ENCODE data around the gene BARD1. TPM values are rescaled to one million over a fixed set of nuclear protein-coding genes. Genes with fewer than 3 reads are reported as not detected.
A peak's percentile ranks its signal among the peaks of the same experiment; 100 is the strongest.
"Not testable (repeated sequence)": the region's sequence is repeated elsewhere in the genome, so short reads cannot be mapped to it uniquely, and the experiment has no call there.

BARD1 gene
- total RNA-seq, 1 donor from 2014 or later: 8.1 TPM

DNA sequence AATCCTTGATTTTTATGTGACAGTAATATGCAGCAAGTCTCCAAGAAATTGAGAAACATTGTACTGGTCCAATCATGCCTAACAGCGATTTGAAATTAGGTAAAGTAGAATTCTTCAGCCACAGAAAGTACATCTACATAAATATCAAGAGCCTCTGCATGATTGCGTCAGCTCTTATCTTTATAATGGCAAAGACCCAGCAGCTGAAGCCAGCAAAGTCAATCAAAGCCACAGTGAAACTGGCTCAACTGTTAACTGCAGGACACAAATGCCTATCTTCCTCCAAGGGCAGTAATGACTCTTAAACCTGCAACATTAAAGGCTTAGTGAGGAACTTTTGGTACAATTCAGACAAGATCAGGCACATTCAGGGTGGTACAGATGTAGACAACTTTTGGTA lies 102.5 kb downstream of the BARD1 start:
- no peak overlapping the region for H3K4me3 ChIP-seq
- no peak for DNase-seq
- H3K27ac ChIP-seq (replicated peaks): no peak overlapping the region
- TF ChIP-seq, protein P1, sequence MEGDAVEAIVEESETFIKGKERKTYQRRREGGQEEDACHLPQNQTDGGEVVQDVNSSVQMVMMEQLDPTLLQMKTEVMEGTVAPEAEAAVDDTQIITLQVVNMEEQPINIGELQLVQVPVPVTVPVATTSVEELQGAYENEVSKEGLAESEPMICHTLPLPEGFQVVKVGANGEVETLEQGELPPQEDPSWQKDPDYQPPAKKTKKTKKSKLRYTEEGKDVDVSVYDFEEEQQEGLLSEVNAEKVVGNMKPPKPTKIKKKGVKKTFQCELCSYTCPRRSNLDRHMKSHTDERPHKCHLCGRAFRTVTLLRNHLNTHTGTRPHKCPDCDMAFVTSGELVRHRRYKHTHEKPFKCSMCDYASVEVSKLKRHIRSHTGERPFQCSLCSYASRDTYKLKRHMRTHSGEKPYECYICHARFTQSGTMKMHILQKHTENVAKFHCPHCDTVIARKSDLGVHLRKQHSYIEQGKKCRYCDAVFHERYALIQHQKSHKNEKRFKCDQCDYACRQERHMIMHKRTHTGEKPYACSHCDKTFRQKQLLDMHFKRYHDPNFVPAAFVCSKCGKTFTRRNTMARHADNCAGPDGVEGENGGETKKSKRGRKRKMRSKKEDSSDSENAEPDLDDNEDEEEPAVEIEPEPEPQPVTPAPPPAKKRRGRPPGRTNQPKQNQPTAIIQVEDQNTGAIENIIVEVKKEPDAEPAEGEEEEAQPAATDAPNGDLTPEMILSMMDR (IDR thresholded peaks at IDR 0.05; ENCODE audit: borderline replicate concordance): no peak
- peaks cover 9% of the 10 kb centered on the region for H3K4me1 ChIP-seq
- H3K36me3 ChIP-seq: no peaks in the 10 kb centered on the region
- H3K9me3 ChIP-seq (replicated peaks): peaks cover 11% of the 10 kb centered on the region
- intact Hi-C loops (cut with micrococcal nuclease): no loop called here
- H3K27me3 ChIP-seq (ENCODE audit: low read depth): no peaks in the 10 kb centered on the region

DNA sequence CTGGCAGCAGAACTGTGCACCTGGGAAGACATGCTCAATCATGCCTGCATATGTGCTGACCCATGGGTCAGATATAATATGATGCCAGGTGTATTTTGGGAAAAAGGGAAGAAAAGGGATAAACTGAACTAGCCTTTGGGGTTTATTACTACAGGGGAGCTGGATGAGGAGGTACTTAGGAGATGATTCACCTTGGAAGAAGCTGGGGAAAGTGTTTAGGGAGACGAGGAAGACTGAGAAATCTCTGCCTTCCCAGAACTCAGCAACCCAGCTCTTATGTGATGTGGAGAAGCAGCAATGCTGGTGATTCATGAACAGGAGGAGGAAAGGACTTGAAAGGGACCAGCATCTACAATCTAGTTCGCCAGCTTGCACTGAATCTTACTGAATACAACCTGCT lies 110.2 kb downstream of the BARD1 start:
- Histone ChIP-seq H3K4me1 (no peaks in the 10 kb centered on the region), H3K4me3 (no peak overlapping the region), H3K36me3 (no peaks in the 10 kb centered on the region), H3K27ac (replicated peaks) (no peak overlapping the region), H3K9me3 (replicated peaks) (peaks cover 24% of the 10 kb centered on the region), H3K27me3 (ENCODE audit: low read depth) (no peaks in the 10 kb centered on the region)
- intact Hi-C loops (cut with micrococcal nuclease): no loop called here
- TF ChIP-seq, protein P1 (IDR thresholded peaks at IDR 0.05; ENCODE audit: borderline replicate concordance): no peak
- no peak for DNase-seq

GRCh38 chr2:214696681-214697080 lies 112.8 kb downstream of the BARD1 start:
- H3K27me3 ChIP-seq (ENCODE audit: low read depth): no peaks in the 10 kb centered on the region
- DNase-seq: no peak
- H3K4me1 ChIP-seq: no peaks in the 10 kb centered on the region
- H3K27ac ChIP-seq (replicated peaks): no peak overlapping the region
- H3K9me3 ChIP-seq (replicated peaks): peaks cover 16% of the 10 kb centered on the region
- TF ChIP-seq, protein P1 (IDR thresholded peaks at IDR 0.05; ENCODE audit: borderline replicate concordance): no peak
- no peaks in the 10 kb centered on the region for H3K36me3 ChIP-seq
- H3K4me3 ChIP-seq: no peak overlapping the region
- intact Hi-C loops (cut with micrococcal nuclease): no loop called here

DNA sequence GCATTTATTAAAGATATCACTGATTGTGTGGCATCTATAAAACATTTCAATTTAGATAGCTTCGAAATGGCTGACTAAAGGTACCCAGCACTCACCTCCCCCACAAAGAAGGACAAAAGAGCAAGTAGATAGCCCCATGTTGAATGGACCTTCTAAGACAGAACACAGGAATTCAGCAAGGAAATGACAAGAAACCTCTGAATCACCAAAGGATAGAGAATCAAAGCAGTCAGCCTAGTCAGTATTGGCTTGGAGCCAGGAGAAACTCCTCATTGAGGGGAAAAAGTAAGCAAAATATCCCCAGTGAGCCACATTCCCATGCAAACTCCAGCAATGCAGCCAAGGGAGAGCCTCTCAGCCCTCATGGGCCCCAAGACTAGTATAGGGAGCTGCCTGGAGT lies 113.7 kb downstream of the BARD1 start:
- Histone ChIP-seq H3K9me3 (replicated peaks) (peaks cover 7% of the 10 kb centered on the region), H3K36me3 (no peaks in the 10 kb centered on the region), H3K27me3 (ENCODE audit: low read depth) (no peaks in the 10 kb centered on the region), H3K4me1 (no peaks in the 10 kb centered on the region), H3K27ac (replicated peaks) (no peak overlapping the region), H3K4me3 (no peak overlapping the region)
- DNase-seq: no peak
- TF ChIP-seq, protein P1 (IDR thresholded peaks at IDR 0.05; ENCODE audit: borderline replicate concordance): no peak
- intact Hi-C loops (cut with micrococcal nuclease): no loop called here

DNA sequence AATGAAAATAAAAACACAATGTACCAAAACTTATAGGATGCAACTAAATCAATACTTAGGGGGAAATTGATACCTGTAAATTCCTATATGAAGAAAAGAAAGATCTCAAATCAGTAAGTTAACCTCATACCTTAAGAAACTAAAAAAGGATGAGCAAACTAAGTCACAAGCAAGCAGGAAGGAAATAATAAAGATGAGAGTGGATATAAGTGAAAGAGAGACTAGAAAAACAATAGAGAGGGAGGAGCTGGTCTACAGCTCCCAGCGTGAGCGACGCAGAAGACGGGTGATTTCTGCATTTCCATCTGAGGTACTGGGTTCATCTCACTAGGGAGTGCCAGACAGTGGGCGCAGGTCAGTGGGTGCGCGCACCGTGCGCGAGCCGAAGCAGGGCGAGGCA lies 125.9 kb downstream of the BARD1 start:
- H3K27ac ChIP-seq (replicated peaks); H3K36me3 ChIP-seq; H3K9me3 ChIP-seq (replicated peaks); intact Hi-C loops (cut with micrococcal nuclease); H3K27me3 ChIP-seq (ENCODE audit: low read depth); DNase-seq; H3K4me1 ChIP-seq: not testable (repeated sequence)
- peak overlapping the region; percentile 49 for H3K4me3 ChIP-seq

DNA sequence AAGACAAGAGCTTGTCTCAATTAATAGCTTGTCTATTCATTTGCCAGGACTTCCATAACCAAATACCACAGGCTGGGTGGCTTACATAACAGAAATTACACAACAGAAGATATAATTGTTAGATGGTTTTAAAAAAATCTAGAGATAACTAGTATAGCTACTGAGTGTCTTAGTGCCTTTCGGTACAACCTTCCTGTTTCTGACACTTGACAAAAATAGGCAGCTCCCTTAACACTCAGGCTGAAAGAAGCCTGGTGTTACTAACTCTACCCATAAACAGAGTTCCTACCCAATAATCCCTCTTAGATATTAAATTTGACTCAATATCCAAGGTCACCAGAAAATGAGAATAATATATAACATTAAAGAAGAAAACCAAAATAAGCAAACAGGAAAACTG lies 129.7 kb downstream of the BARD1 start:
- DNase-seq: no peak
- Histone ChIP-seq H3K27me3 (ENCODE audit: low read depth) (no peaks in the 10 kb centered on the region), H3K9me3 (replicated peaks) (peaks cover 9% of the 10 kb centered on the region), H3K4me3 (no peak overlapping the region), H3K27ac (replicated peaks) (no peak overlapping the region), H3K36me3 (no peaks in the 10 kb centered on the region), H3K4me1 (no peaks in the 10 kb centered on the region)
- TF ChIP-seq, protein P1 (IDR thresholded peaks at IDR 0.05; ENCODE audit: borderline replicate concordance): no peak
- intact Hi-C loops (cut with micrococcal nuclease): no loop called here
